Endodermal cell (in vitro differentiated cells): ENCODE results near the gene HYAL2. TPM values are rescaled to one million over a fixed set of nuclear protein-coding genes. Genes with fewer than 3 reads are reported as not detected.

Experiments
- DNase-seq: peaks from one replicate; pipeline ENCODE4 v3.0.0-alpha.2; 2017
- H3K27ac ChIP-seq: 2 replicates; pipeline ENCODE4 v1.5.1; 2013; ENCODE audit warnings: mild to moderate bottlenecking, low read depth, low read length, moderate library complexity
- H3K27me3 ChIP-seq: 2 replicates; pipeline ENCODE4 v1.6.1; 2013; ENCODE audit warnings: mild to moderate bottlenecking, low read length, moderate library complexity; ENCODE audit not compliant: insufficient read depth, control insufficient read depth, poor library complexity, severe bottlenecking
- H3K36me3 ChIP-seq: 2 replicates; pipeline ENCODE4 v1.7.0; 2013; ENCODE audit warnings: mild to moderate bottlenecking, low read length, moderate library complexity; ENCODE audit not compliant: control insufficient read depth, insufficient read depth
- H3K4me1 ChIP-seq: one replicate; pipeline ENCODE4 v1.7.0; 2013; ENCODE audit warnings: low read length; ENCODE audit not compliant: control insufficient read depth, insufficient read depth
- H3K4me3 ChIP-seq: 2 replicates; pipeline ENCODE4 v1.5.1; 2013; ENCODE audit warnings: mild to moderate bottlenecking, low read length, moderate library complexity
- H3K9ac ChIP-seq: 2 replicates; pipeline ENCODE4 v1.6.1; 2013; ENCODE audit warnings: mild to moderate bottlenecking, low read length, moderate library complexity; ENCODE audit not compliant: poor library complexity, severe bottlenecking; ENCODE audit errors: extremely low read depth
- H3K9me3 ChIP-seq: 2 replicates; pipeline ENCODE4 v1.6.1; 2013; ENCODE audit warnings: mild to moderate bottlenecking, low read length, moderate library complexity; ENCODE audit not compliant: control insufficient read depth
- H3K27ac Mint-ChIP-seq: 2 replicates; pipeline ENCODE4 v1.8.0; 2020; ENCODE audit warnings: mixed read lengths
- H3K27me3 Mint-ChIP-seq: 2 replicates; pipeline ENCODE4 v1.8.0; 2021; ENCODE audit warnings: mild to moderate bottlenecking, mixed read lengths; ENCODE audit not compliant: insufficient read depth
- H3K36me3 Mint-ChIP-seq: 2 replicates; pipeline ENCODE4 v1.8.0; 2020; ENCODE audit warnings: low read depth, mixed read lengths
- H3K4me1 Mint-ChIP-seq: 2 replicates; pipeline ENCODE4 v1.8.0; 2020; ENCODE audit warnings: mixed read lengths
- H3K4me3 Mint-ChIP-seq: 2 replicates; pipeline ENCODE4 v1.8.0; 2020; ENCODE audit warnings: mild to moderate bottlenecking, moderate library complexity, mixed read lengths
- H3K9me3 Mint-ChIP-seq: 2 replicates; pipeline ENCODE4 v1.8.0; 2020; ENCODE audit warnings: mild to moderate bottlenecking, mixed read lengths
- WGBS, 2 experiments: methylation state at CpG; one replicate each; pipeline versions ENCODE4 v1.1.5 to v1.1.7; 2013; ENCODE audit warnings: missing lambda C conversion rate in 2 of 2, mixed read lengths in 1 of 2; ENCODE audit not compliant: insufficient coverage in 1 of 2, insufficient read length in 1 of 2; 5-methylcytosine and 5-hydroxymethylcytosine counted together
- total RNA-seq, 2 donors: library from RNA; stranded (reverse); fragmentation: NEBNext Ultra II Directional in 1 of 2; extraction: Animal tissue kit (Norgen Biotek cat#: 25700) in 1 of 2; gene quantifications; 2 replicates in 1 of 2; 3 replicates in 1 of 2; pipeline ENCODE4 v1.2.1, GENCODE V29; 2021
- TF ChIP-seq, protein P1 (sequence below): fragments of 200-600 bp; sonication (generic); conservative IDR thresholded peaks from 2 replicates; pipeline ENCODE4 v1.5.0; 2021; ENCODE audit warnings: antibody characterized with exemption, mild to moderate bottlenecking

HYAL2 gene
- total RNA-seq, 2 donors from 2014 or later, result 55.3 to 61.1 TPM

DNA sequence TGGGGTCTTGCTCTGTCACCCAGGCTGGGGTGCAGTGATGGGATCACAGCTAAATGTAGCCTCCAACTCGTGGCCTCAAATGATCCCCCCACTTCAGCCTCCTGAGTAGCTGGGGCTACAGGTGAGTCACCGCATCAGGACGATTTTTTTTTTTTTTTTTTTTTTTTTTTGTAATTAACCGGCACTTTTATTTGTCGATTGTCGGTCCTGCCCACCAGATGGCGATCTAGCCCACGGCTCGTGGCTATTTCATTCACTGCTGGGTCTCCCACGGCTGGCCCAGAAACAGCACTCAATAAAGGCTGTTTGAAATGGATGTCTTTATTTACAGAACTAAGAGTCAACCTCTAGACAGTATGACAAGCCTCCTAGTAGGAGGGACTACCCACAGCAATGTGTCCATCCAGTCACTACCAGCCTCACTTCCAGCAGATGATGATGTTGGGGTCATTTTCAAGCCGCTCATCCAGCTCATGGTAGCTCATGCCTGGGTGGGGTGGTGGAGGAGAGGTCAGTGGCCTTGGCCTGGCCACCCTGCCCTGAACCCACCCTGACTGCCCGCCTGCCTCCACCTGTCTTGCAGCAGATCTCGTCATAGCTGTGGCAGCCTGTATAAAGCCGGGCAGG, 24.8 kb upstream of the HYAL2 start:
- Histone ChIP-seq H3K27me3 (peaks cover 27% of the 10 kb centered on the region), H3K4me3 (no peak overlapping the region), H3K9me3 (no peaks in the 10 kb centered on the region), H3K36me3 (peaks cover 14% of the 10 kb centered on the region), H3K9ac (no peak overlapping the region), H3K27ac (no peak overlapping the region), H3K4me1 (no peaks in the 10 kb centered on the region)
- Mint-ChIP-seq H3K27me3 (peaks cover 39% of the 10 kb centered on the region), H3K9me3 (no peaks in the 10 kb centered on the region), H3K36me3 (peaks cover 3% of the 10 kb centered on the region), H3K4me1 (peaks cover 11% of the 10 kb centered on the region), H3K27ac (no peak overlapping the region), H3K4me3 (no peak overlapping the region)
- TF ChIP-seq, protein P1, sequence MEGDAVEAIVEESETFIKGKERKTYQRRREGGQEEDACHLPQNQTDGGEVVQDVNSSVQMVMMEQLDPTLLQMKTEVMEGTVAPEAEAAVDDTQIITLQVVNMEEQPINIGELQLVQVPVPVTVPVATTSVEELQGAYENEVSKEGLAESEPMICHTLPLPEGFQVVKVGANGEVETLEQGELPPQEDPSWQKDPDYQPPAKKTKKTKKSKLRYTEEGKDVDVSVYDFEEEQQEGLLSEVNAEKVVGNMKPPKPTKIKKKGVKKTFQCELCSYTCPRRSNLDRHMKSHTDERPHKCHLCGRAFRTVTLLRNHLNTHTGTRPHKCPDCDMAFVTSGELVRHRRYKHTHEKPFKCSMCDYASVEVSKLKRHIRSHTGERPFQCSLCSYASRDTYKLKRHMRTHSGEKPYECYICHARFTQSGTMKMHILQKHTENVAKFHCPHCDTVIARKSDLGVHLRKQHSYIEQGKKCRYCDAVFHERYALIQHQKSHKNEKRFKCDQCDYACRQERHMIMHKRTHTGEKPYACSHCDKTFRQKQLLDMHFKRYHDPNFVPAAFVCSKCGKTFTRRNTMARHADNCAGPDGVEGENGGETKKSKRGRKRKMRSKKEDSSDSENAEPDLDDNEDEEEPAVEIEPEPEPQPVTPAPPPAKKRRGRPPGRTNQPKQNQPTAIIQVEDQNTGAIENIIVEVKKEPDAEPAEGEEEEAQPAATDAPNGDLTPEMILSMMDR, result peak; percentile 77
- DNase-seq, result peak; percentile 88
- 33 to 35% methylated on average over 8 to 14 of the region's 14 CpGs for WGBS, 2 experiments

- Histone ChIP-seq H3K4me3 (peak within 1 kb of the TSS; percentile 78), H3K9me3 (no peaks in the 10 kb centered on the region), H3K36me3 (peaks cover 14% of the 10 kb centered on the region), H3K9ac (no peak within 1 kb of the TSS), H3K27me3 (peaks cover 42% of the 10 kb centered on the region), H3K4me1 (no peaks in the 10 kb centered on the region), H3K27ac (no peak within 1 kb of the TSS)
- 15 to 25% methylated on average over 26 to 45 of the region's 45 CpGs for WGBS, 2 experiments
- Mint-ChIP-seq H3K9me3 (no peaks in the 10 kb centered on the region), H3K36me3 (peaks cover 3% of the 10 kb centered on the region), H3K4me1 (peaks cover 7% of the 10 kb centered on the region), H3K27ac (no peak within 1 kb of the TSS), H3K4me3 (peak within 1 kb of the TSS; percentile 53), H3K27me3 (peaks cover 55% of the 10 kb centered on the region)
- TF ChIP-seq, protein P1, result no peak
- peak; percentile 94 for DNase-seq
Measured at GRCh38 chr3:50345586-50346234, 23.2 kb upstream of the HYAL2 start, which contains the start of gene ZMYND10. TSS of gene ZMYND10 (minus strand) at chr3:50345732. CDS start at chr3:50345579, 153 bp downstream.

- H3K9me3 Mint-ChIP-seq, result no peaks in the 10 kb centered on the region
- 40 to 65% methylated on average over 1 to 8 of the region's 8 CpGs for WGBS, 2 experiments
- no peak overlapping the region for H3K27ac Mint-ChIP-seq
- H3K9me3 ChIP-seq, result no peaks in the 10 kb centered on the region
- H3K36me3 ChIP-seq, result peaks cover 14% of the 10 kb centered on the region
- H3K4me1 Mint-ChIP-seq, result peaks cover 2% of the 10 kb centered on the region
- H3K9ac ChIP-seq, result no peak overlapping the region
- TF ChIP-seq, protein P1, result no peak
- no peaks in the 10 kb centered on the region for H3K4me1 ChIP-seq
- peaks cover 3% of the 10 kb centered on the region for H3K36me3 Mint-ChIP-seq
- H3K27me3 ChIP-seq, result peaks cover 49% of the 10 kb centered on the region
- peaks cover 59% of the 10 kb centered on the region for H3K27me3 Mint-ChIP-seq
- peak overlapping the region; percentile 78 for H3K4me3 ChIP-seq
- H3K4me3 Mint-ChIP-seq, result peak overlapping the region; percentile 53
- H3K27ac ChIP-seq, result no peak overlapping the region
- no peak for DNase-seq
Measured at GRCh38 chr3:50345008-50345407, 22.5 kb upstream of the HYAL2 start.
